ENCODE results near the gene DEFB110. TPM values are rescaled to one million over a fixed set of nuclear protein-coding genes. Genes with fewer than 3 reads are reported as not detected.

Gene DEFB110
- total RNA-seq, 1 donor from 2014 or later = not detected

Other genes with a start within 250 kb of the DEFB110 start
- not detected in 2 replicates for gene PGK2, start 234.7 kb downstream of the DEFB110 start, total RNA-seq
- not detected in 2 replicates for gene CRISP1, start 155.5 kb downstream of the DEFB110 start, total RNA-seq
- gene DEFB114, start 57.8 kb downstream of the DEFB110 start, total RNA-seq = not detected in 2 replicates
- not detected in 2 replicates for gene DEFB113, start 52.4 kb downstream of the DEFB110 start, total RNA-seq
- gene DEFB112, start 27.9 kb upstream of the DEFB110 start, total RNA-seq = not detected in 2 replicates

All from T-helper 2 cell treated with Interferon-gamma antibody and Interleukin-4, amounts not matched to agents 100 ng/mL and 5 ng/mL, for 36 hours (primary cell).